Upper lobe of left lung (tissue), 6 donors: ENCODE data around the gene SKOR1. TPM values are rescaled to one million over a fixed set of nuclear protein-coding genes. Genes with fewer than 3 reads are reported as not detected.

Source experiments
- ATAC-seq, 2 donors: fragments of 200-7000 bp; cut with Tn5 transposase; one replicate each; pipeline ENCODE4 v1.9.1; 2022; ENCODE audit warnings: mild to moderate bottlenecking in 2 of 2, moderate library complexity in 2 of 2; ENCODE audit not compliant: low FRiP score in 2 of 2
- DNase-seq, 2 donors: peaks; one replicate each; pipeline ENCODE4 v3.0.0-alpha.2; 2019 to 2020
- H3K27ac ChIP-seq, 4 donors: fragments of 200-600 bp; sonication (generic); one replicate each; pipeline ENCODE4 v1.5.1; 2016 to 2019
- H3K27me3 ChIP-seq, 4 donors: fragments of 200-600 bp; sonication (generic); one replicate each; pipeline ENCODE4 v1.5.1; 2017 to 2019
- H3K36me3 ChIP-seq, 4 donors: fragments of 200-600 bp; sonication (generic); one replicate each; pipeline ENCODE4 v1.5.1; 2016 to 2019
- H3K4me1 ChIP-seq, 4 donors: fragments of 200-600 bp; sonication (generic); one replicate each; pipeline ENCODE4 v1.5.1; 2018 to 2019
- H3K4me3 ChIP-seq, 4 donors: fragments of 200-600 bp; sonication (generic); one replicate each; pipeline ENCODE4 v1.5.1; 2017 to 2019; ENCODE audit warnings: mild to moderate bottlenecking in 2 of 4, moderate library complexity in 1 of 4
- H3K9me3 ChIP-seq, 4 donors: fragments of 200-600 bp; sonication (generic); one replicate each; pipeline ENCODE4 v1.5.1; 2018 to 2019
- EP300 ChIP-seq, 4 donors: sonication (generic); formaldehyde crosslinking; IDR thresholded peaks; one replicate each; pipeline ENCODE4 v1.5.1; 2017; ENCODE audit warnings: antibody characterized with exemption in 4 of 4, control low read depth in 2 of 4
- POLR2A ChIP-seq, 4 donors: fragments of 450-650 bp; IDR thresholded peaks; one replicate each; pipeline ENCODE4 v1.5.1; 2016 to 2017; ENCODE audit warnings: antibody characterized with exemption in 4 of 4, mild to moderate bottlenecking in 2 of 4
- POLR2AphosphoS5 ChIP-seq, 2 donors: sonication (generic); formaldehyde crosslinking; IDR thresholded peaks; one replicate each; pipeline ENCODE4 v1.5.1; 2017; ENCODE audit warnings: antibody characterized with exemption in 2 of 2
- WGBS, 2 donors: methylation state at CpG; one replicate each; pipeline ENCODE4 v1.1.5; 2017 to 2018; 5-methylcytosine and 5-hydroxymethylcytosine counted together
- total RNA-seq, 6 donors: library from RNA; depleted of rRNA in 4 of 6; stranded (reverse); fragments of >200 nt in 4 of 6; gene quantifications; one replicate each; pipeline versions ENCODE4 v1.1.0 to v1.2.1, GENCODE V29; 2016 to 2021
- TF ChIP-seq, protein P1 (sequence below), 6 experiments: fragments of 450-650 bp in 4 of 6; fragments of 200-600 bp in 2 of 6; sonication (generic) in 2 of 6; IDR thresholded peaks; one replicate each; pipeline ENCODE4 v1.5.1; 2016 to 2019; ENCODE audit warnings: antibody characterized with exemption in 6 of 6
- donor health status: DM: no; HTN: no; CAD: no; lungs with moderate emphysema.
- donor health status: DM: no; HTN: yes; CAD: no; lungs with severe emphysema.

SKOR1 gene
- total RNA-seq, 6 donors from 2014 or later, result 0.44 to 4.2 (median 0.63) TPM

DNA sequence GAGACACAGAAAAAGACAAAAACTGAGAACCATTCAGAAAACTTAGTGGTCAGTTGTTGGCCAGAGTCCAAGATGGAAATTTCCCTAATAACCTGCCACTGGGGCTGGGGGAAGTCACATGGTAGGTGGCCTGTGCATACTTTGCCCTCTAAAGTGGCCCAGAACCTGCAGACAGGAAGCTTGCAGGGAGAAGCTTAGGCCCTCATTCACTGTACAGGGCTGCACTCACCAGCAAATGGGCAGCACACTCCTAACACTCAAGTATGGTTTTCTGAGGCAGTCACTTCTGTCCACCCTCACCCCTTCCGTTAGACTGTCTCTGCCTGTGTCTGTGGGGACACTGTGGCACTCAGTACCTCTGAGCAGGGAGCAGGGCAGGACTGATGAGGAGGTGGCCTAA is 29.0 kb downstream of the SKOR1 start:
- WGBS, 2 donors, result 100% methylated on average over 1 of the region's 1 CpG
- peaks cover 0 to 8% (median 0%) of the 10 kb centered on the region in 4 donors for H3K4me1 ChIP-seq
- no peak overlapping the region for H3K27ac ChIP-seq
- ATAC-seq (no peak), DNase-seq (no peak)
- H3K36me3 ChIP-seq, result no peaks in the 10 kb centered on the region
- TF ChIP-seq EP300 (IDR thresholded peaks at IDR 0.05) (no peak), POLR2AphosphoS5 (IDR thresholded peaks at IDR 0.05) (no peak), POLR2A (IDR thresholded peaks at IDR 0.05) (no peak)
- TF ChIP-seq, protein P1, sequence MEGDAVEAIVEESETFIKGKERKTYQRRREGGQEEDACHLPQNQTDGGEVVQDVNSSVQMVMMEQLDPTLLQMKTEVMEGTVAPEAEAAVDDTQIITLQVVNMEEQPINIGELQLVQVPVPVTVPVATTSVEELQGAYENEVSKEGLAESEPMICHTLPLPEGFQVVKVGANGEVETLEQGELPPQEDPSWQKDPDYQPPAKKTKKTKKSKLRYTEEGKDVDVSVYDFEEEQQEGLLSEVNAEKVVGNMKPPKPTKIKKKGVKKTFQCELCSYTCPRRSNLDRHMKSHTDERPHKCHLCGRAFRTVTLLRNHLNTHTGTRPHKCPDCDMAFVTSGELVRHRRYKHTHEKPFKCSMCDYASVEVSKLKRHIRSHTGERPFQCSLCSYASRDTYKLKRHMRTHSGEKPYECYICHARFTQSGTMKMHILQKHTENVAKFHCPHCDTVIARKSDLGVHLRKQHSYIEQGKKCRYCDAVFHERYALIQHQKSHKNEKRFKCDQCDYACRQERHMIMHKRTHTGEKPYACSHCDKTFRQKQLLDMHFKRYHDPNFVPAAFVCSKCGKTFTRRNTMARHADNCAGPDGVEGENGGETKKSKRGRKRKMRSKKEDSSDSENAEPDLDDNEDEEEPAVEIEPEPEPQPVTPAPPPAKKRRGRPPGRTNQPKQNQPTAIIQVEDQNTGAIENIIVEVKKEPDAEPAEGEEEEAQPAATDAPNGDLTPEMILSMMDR (IDR thresholded peaks at IDR 0.05), result no peak
- H3K4me3 ChIP-seq, result no peak overlapping the region
- H3K9me3 ChIP-seq, result no peaks in the 10 kb centered on the region
- H3K27me3 ChIP-seq, result no peaks in the 10 kb centered on the region

DNA sequence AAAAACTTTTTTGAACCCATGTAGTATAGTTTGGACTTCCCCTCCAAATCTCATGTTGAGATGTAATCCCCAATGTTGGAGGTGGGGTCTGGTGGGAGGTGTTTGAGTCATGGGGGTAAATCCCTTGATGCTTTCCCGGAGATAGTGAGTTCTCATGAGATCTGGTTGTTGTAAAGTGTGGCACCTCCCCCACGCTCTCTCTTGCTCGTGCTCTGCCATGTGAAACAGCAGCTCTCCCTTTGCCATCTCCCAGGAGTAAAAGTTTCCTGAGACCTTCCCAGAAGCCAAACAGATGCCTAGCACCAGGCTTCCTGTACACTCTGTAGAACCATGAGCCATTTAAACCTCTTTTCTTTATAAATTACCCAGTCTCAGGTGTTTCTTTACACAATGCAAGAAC is 30.5 kb downstream of the SKOR1 start:
- Histone ChIP-seq H3K4me3 (no peak overlapping the region), H3K4me1 (peaks cover 0 to 4% (median 0%) of the 10 kb centered on the region in 4 donors), H3K36me3 (no peaks in the 10 kb centered on the region), H3K27ac (no peak overlapping the region), H3K27me3 (no peaks in the 10 kb centered on the region), H3K9me3 (no peaks in the 10 kb centered on the region)
- no peak for DNase-seq
- WGBS, 2 donors, result 69 to 73% methylated on average over 3 of the region's 3 CpGs
- TF ChIP-seq EP300 (IDR thresholded peaks at IDR 0.05) (no peak), POLR2A (IDR thresholded peaks at IDR 0.05) (no peak), POLR2AphosphoS5 (IDR thresholded peaks at IDR 0.05) (no peak)
- TF ChIP-seq, protein P1 (IDR thresholded peaks at IDR 0.05), result no peak
- no peak for ATAC-seq

DNA sequence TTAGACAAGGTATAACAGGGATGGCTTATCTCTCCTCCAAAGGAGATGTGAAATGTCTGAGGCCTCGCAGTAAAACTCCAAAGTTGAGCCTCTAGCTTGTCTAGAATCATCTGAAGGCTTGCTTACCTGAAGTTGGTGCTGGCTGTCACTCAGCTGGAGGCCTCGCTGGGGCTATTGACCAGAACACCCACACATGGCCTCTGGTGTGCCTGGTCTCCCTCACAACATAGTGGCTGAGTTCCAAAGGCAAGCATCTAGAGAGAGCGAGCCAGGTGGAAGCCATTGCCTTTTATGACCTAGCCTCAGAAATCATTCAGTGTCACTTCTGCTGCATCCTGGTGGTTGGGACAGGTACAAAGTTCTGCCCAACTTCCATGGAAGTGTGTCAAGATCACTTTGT is 31.9 kb downstream of the SKOR1 start:
- TF ChIP-seq EP300 (IDR thresholded peaks at IDR 0.05) (no peak), POLR2A (IDR thresholded peaks at IDR 0.05) (no peak), POLR2AphosphoS5 (IDR thresholded peaks at IDR 0.05) (no peak)
- TF ChIP-seq, protein P1 (IDR thresholded peaks at IDR 0.05), result no peak
- DNase-seq, result no peak
- ATAC-seq, result no peak
- H3K27ac ChIP-seq, result no peak overlapping the region
- WGBS, 2 donors, result 88 to 97% methylated on average over 2 to 3 of the region's 3 CpGs
- H3K27me3 ChIP-seq, result no peaks in the 10 kb centered on the region
- no peaks in the 10 kb centered on the region for H3K36me3 ChIP-seq
- no peaks in the 10 kb centered on the region for H3K9me3 ChIP-seq
- no peak overlapping the region for H3K4me3 ChIP-seq
- no peaks in the 10 kb centered on the region for H3K4me1 ChIP-seq

DNA sequence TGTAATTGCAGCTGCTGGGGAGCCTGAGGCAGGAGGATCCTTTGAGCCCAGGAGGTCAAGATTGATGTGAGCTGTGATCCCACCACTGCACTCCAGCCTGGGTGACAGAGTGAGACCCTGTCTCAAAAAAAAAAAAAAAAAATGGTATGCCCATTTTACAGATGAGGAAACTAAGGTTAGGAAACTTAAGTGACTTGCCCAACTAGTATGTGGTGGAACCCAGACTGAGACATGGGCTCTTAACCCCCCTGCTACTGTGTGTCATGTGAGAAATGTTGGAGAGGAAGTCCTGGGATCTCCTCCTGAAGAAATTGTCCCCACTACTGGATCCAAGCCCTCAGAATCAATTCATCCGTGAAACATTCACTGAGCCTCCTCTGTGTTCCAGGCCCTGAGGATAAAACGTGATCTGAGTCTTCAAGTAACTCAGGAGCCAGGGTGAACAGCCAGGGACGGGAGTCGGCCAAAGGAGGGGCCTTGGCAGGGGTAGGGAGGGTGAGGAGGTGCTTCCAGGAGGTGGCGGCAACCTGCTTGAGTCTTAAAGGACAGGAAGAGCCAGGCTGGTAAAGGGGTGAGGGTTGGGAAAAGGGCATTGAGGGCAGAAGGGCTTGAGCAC is 34.1 kb downstream of the SKOR1 start:
- Histone ChIP-seq H3K4me1 (peaks cover 5 to 14% (median 12%) of the 10 kb centered on the region in 4 donors), H3K4me3 (no peak overlapping the region), H3K27ac (no peak overlapping the region), H3K36me3 (no peaks in the 10 kb centered on the region), H3K27me3 (no peaks in the 10 kb centered on the region), H3K9me3 (no peaks in the 10 kb centered on the region)
- no peak for TF ChIP-seq POLR2A (IDR thresholded peaks at IDR 0.05)
- no peak for TF ChIP-seq EP300 (IDR thresholded peaks at IDR 0.05)
- TF ChIP-seq POLR2AphosphoS5 (IDR thresholded peaks at IDR 0.05), result no peak
- TF ChIP-seq, protein P1 (IDR thresholded peaks at IDR 0.05), result no peak
- ATAC-seq, result no peak
- DNase-seq, result no peak
- WGBS, 2 donors, result 70 to 76% methylated on average over 5 of the region's 5 CpGs

DNA sequence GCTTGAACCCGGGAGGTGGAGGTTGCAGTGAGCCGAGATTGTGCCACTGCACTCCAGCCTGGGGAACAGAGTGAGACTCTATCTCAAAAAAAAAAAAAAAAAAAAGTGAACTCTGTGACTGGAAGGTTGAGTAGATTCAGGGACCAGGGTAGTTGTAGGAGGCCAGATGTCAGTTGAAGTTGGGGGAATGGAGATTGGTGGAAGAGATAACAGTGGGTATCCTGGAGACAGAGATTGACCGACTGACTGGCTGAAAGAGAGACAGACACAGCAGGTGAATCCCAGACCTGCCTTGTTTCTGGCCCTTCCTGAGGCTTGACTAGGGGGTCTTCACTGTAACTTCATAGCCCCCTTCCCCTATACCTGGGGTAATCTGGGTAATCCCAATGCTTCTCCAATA is 36.7 kb downstream of the SKOR1 start:
- TF ChIP-seq EP300 (IDR thresholded peaks at IDR 0.05), result no peak
- no peak for TF ChIP-seq POLR2A (IDR thresholded peaks at IDR 0.05)
- TF ChIP-seq, protein P1 (IDR thresholded peaks at IDR 0.05), result no peak
- no peak for TF ChIP-seq POLR2AphosphoS5 (IDR thresholded peaks at IDR 0.05)
- 94 to 100% methylated on average over 3 of the region's 3 CpGs for WGBS, 2 donors
- no peak for ATAC-seq
- Histone ChIP-seq H3K9me3 (no peaks in the 10 kb centered on the region), H3K27ac (no peak overlapping the region), H3K36me3 (no peaks in the 10 kb centered on the region), H3K4me3 (no peak overlapping the region), H3K27me3 (no peaks in the 10 kb centered on the region), H3K4me1 (peaks cover 5 to 14% (median 12%) of the 10 kb centered on the region in 4 donors)
- no peak for DNase-seq
